Measurements from ENCODE around the gene SYNM. TPM values are rescaled to one million over a fixed set of nuclear protein-coding genes. Genes with fewer than 3 reads are reported as not detected.
A peak's percentile ranks its signal among the peaks of the same experiment; 100 is the strongest.

SYNM gene, protein sequence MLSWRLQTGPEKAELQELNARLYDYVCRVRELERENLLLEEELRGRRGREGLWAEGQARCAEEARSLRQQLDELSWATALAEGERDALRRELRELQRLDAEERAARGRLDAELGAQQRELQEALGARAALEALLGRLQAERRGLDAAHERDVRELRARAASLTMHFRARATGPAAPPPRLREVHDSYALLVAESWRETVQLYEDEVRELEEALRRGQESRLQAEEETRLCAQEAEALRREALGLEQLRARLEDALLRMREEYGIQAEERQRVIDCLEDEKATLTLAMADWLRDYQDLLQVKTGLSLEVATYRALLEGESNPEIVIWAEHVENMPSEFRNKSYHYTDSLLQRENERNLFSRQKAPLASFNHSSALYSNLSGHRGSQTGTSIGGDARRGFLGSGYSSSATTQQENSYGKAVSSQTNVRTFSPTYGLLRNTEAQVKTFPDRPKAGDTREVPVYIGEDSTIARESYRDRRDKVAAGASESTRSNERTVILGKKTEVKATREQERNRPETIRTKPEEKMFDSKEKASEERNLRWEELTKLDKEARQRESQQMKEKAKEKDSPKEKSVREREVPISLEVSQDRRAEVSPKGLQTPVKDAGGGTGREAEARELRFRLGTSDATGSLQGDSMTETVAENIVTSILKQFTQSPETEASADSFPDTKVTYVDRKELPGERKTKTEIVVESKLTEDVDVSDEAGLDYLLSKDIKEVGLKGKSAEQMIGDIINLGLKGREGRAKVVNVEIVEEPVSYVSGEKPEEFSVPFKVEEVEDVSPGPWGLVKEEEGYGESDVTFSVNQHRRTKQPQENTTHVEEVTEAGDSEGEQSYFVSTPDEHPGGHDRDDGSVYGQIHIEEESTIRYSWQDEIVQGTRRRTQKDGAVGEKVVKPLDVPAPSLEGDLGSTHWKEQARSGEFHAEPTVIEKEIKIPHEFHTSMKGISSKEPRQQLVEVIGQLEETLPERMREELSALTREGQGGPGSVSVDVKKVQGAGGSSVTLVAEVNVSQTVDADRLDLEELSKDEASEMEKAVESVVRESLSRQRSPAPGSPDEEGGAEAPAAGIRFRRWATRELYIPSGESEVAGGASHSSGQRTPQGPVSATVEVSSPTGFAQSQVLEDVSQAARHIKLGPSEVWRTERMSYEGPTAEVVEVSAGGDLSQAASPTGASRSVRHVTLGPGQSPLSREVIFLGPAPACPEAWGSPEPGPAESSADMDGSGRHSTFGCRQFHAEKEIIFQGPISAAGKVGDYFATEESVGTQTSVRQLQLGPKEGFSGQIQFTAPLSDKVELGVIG (N-terminal part only)
- total RNA-seq (12.4 and 13.8 TPM in 2 replicates), polyA plus RNA-seq (9.7 and 10.5 TPM in 2 replicates)

DNA sequence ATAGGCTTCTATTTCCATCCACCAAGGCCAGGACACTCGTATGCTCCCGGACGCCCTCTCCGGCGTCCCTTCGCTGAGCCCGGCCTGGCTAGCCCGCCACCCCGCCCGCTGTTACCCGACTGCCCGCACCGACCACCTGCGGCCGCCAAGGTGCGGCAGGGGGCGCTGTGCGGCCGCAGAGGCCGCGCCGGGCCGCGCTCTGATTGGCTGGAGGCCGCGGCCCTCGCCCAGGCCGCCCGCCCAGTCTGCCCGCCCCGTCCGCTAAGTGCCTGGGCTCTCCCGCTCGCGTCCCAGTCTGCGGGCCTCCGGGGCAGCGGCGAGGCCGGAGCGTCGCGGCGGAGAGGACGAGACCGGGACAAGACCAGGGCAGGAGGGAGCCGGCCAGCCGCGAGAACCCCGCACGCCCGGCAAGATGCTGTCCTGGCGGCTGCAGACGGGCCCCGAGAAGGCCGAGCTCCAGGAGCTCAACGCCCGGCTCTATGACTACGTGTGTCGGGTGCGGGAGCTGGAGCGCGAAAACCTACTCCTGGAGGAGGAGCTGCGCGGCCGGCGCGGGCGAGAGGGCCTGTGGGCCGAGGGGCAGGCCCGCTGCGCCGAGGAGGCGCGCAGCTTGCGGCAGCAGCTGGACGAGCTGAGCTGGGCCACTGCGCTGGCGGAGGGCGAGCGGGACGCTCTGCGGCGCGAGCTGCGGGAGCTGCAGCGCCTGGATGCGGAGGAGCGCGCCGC, at the start of gene SYNM:
Gene SYNM (plus strand): TSS at position 293 of the 726 bp plus-strand sequence. CDS start 120 bp downstream, at position 413.
- H3K27ac ChIP-seq, result peak within 1 kb of the TSS; percentile 27
- WGBS (ENCODE audit: low lambda C conversion rate, missing lambda C conversion rate), result 2% methylated on average over 87 of the region's 91 CpGs
- H3K4me3 ChIP-seq, result peak within 1 kb of the TSS; percentile 63
- peak within 1 kb of the TSS; percentile 74 for H2AFZ ChIP-seq
- no peaks in the 10 kb centered on the region for H3K9me2 ChIP-seq (replicated peaks; ENCODE audit: insufficient read depth)
- no peaks in the 10 kb centered on the region for H3K9me3 ChIP-seq (ENCODE audit: low read depth)
- H3K4me2 ChIP-seq, result peak within 1 kb of the TSS; percentile 97
- H3K79me2 ChIP-seq, result peaks cover 9% of the 10 kb centered on the region
- peaks cover 5% of the 10 kb centered on the region for H3K4me1 ChIP-seq (ENCODE audit: insufficient read depth)
- peaks cover 43% of the 10 kb centered on the region for H3K27me3 ChIP-seq
- DNase-seq (ENCODE audit: low spot score), result peak; percentile 93
- H3K36me3 ChIP-seq (replicated peaks; ENCODE audit: insufficient read depth, low read depth), result no peaks in the 10 kb centered on the region
- H4K20me1 ChIP-seq (ENCODE audit: insufficient read depth, poor library complexity, severe bottlenecking), result no peaks in the 10 kb centered on the region
- TF ChIP-seq, protein P1, sequence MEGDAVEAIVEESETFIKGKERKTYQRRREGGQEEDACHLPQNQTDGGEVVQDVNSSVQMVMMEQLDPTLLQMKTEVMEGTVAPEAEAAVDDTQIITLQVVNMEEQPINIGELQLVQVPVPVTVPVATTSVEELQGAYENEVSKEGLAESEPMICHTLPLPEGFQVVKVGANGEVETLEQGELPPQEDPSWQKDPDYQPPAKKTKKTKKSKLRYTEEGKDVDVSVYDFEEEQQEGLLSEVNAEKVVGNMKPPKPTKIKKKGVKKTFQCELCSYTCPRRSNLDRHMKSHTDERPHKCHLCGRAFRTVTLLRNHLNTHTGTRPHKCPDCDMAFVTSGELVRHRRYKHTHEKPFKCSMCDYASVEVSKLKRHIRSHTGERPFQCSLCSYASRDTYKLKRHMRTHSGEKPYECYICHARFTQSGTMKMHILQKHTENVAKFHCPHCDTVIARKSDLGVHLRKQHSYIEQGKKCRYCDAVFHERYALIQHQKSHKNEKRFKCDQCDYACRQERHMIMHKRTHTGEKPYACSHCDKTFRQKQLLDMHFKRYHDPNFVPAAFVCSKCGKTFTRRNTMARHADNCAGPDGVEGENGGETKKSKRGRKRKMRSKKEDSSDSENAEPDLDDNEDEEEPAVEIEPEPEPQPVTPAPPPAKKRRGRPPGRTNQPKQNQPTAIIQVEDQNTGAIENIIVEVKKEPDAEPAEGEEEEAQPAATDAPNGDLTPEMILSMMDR (IDR thresholded peaks at IDR 0.05; ENCODE audit: poor library complexity), result peak; percentile 84
- TF ChIP-seq EZH2 (IDR thresholded peaks at IDR 0.05; ENCODE audit: borderline replicate concordance), result no peak

DNA sequence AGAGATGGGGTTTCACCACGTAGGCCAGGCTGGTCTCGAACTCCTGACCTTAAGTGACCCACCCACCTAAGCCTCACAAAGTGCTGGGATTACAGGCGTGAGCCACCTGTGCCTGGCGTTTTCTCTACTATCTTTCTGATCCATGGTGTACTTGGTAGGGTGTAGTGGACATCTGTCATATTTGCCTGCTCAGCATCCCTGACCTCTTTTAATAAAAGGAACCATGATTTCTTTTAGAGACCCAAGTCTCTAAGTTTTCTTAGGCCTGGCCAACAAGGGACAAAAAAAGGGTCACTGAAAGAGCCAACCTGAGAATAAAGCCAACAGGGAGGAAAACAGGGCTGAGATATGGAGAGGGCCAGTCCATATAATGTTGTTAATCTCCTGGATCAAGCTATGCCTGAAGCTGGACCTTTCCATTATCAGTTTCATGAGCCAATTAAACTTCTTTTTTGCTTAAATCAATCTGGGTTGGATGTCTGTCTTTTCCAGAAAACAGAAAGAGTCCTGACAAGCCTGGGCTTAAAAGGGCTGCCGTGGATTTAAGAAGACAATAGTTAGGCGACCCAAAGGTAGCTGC, 49.2 kb upstream of the SYNM start:
- Histone ChIP-seq H3K4me2 (no peak overlapping the region), H4K20me1 (ENCODE audit: insufficient read depth, poor library complexity, severe bottlenecking) (no peaks in the 10 kb centered on the region), H2AFZ (no peak overlapping the region), H3K27me3 (peaks cover 4% of the 10 kb centered on the region), H3K9me3 (ENCODE audit: low read depth) (no peaks in the 10 kb centered on the region), H3K36me3 (replicated peaks; ENCODE audit: insufficient read depth, low read depth) (no peaks in the 10 kb centered on the region), H3K9me2 (replicated peaks; ENCODE audit: insufficient read depth) (no peaks in the 10 kb centered on the region), H3K79me2 (no peaks in the 10 kb centered on the region), H3K4me1 (ENCODE audit: insufficient read depth) (peaks cover 4% of the 10 kb centered on the region), H3K27ac (no peak overlapping the region), H3K4me3 (no peak overlapping the region)
- no peak for DNase-seq (ENCODE audit: low spot score)
- TF ChIP-seq EZH2 (IDR thresholded peaks at IDR 0.05; ENCODE audit: borderline replicate concordance) (no peak), EZH2phosphoT487 (IDR thresholded peaks at IDR 0.05; ENCODE audit: low read depth, severe bottlenecking, unreplicated experiment) (no peak)
- TF ChIP-seq, protein P1 (IDR thresholded peaks at IDR 0.05; ENCODE audit: poor library complexity), result no peak
- WGBS (ENCODE audit: low lambda C conversion rate, missing lambda C conversion rate), result 74% methylated on average over 6 of the region's 6 CpGs

DNA sequence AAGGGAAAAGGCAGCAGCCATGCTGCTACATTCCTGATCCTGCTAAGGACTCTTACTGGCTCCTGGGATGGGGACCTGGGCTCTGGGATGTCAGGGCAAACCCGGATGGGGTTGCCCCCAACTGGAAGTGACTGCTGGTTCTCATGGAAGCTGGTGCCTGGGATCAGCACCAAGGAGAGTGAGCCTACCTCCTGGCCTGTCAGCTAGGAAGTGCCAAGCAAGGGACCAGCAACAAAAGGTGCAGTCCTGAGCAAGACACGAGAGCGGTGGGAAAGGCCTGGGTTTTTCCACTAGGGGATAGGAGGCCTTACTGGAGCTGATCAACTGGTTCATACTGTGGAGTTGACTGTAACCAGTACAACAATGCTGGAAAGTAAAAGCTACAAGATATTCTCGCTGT, 47.9 kb upstream of the SYNM start:
- no peak overlapping the region for H3K4me3 ChIP-seq
- TF ChIP-seq, protein P1 (IDR thresholded peaks at IDR 0.05; ENCODE audit: poor library complexity), result no peak
- TF ChIP-seq EZH2 (IDR thresholded peaks at IDR 0.05; ENCODE audit: borderline replicate concordance) (no peak), EZH2phosphoT487 (IDR thresholded peaks at IDR 0.05; ENCODE audit: low read depth, severe bottlenecking, unreplicated experiment) (no peak)
- no peaks in the 10 kb centered on the region for H3K9me2 ChIP-seq (replicated peaks; ENCODE audit: insufficient read depth)
- WGBS (ENCODE audit: low lambda C conversion rate, missing lambda C conversion rate), result 78% methylated on average over 4 of the region's 4 CpGs
- no peaks in the 10 kb centered on the region for H3K9me3 ChIP-seq (ENCODE audit: low read depth)
- DNase-seq (ENCODE audit: low spot score), result no peak
- peaks cover 9% of the 10 kb centered on the region for H3K27me3 ChIP-seq
- H3K36me3 ChIP-seq (replicated peaks; ENCODE audit: insufficient read depth, low read depth), result no peaks in the 10 kb centered on the region
- no peaks in the 10 kb centered on the region for H3K79me2 ChIP-seq
- H2AFZ ChIP-seq, result no peak overlapping the region
- H3K4me1 ChIP-seq (ENCODE audit: insufficient read depth), result peaks cover 4% of the 10 kb centered on the region
- no peak overlapping the region for H3K27ac ChIP-seq
- H3K4me2 ChIP-seq, result no peak overlapping the region
- no peaks in the 10 kb centered on the region for H4K20me1 ChIP-seq (ENCODE audit: insufficient read depth, poor library complexity, severe bottlenecking)

Data from hepatocyte (in vitro differentiated cells).